Activated CD8-positive, alpha-beta memory T cell treated with anti-CD3 and anti-CD28 coated beads, Interleukin-2, amount 50 U/mL, for 4 hours (primary cell): ENCODE measurements around the gene CERK.
"Not testable (repeated sequence)": the region's sequence is repeated elsewhere in the genome, so short reads cannot be mapped to it uniquely, and the experiment has no call there.

Source experiments
- DNase-seq: peaks from one replicate; pipeline ENCODE4 v3.0.0-alpha.2; 2020

The CERK gene

DNA sequence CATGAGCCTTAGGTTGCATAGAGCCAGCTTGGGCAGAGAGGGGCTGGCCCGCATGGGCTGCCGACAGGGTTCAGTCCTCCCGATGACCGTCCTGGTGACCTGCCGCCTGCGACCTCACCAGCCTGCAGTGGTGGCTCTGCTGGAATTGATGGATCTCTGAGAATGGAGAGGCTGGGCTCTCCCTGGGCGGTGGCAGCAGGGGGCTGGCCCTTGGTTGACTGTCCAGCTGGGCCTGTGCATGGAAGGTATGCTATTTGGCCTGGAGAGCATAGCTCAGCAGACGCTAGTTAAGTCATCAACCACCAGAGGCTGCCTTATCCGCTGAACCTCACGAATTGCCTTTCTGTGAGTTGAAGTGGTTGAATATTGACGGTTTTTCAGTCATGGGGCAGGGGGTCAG lies 98.2 kb downstream of the CERK start:
- no peak for DNase-seq

DNA sequence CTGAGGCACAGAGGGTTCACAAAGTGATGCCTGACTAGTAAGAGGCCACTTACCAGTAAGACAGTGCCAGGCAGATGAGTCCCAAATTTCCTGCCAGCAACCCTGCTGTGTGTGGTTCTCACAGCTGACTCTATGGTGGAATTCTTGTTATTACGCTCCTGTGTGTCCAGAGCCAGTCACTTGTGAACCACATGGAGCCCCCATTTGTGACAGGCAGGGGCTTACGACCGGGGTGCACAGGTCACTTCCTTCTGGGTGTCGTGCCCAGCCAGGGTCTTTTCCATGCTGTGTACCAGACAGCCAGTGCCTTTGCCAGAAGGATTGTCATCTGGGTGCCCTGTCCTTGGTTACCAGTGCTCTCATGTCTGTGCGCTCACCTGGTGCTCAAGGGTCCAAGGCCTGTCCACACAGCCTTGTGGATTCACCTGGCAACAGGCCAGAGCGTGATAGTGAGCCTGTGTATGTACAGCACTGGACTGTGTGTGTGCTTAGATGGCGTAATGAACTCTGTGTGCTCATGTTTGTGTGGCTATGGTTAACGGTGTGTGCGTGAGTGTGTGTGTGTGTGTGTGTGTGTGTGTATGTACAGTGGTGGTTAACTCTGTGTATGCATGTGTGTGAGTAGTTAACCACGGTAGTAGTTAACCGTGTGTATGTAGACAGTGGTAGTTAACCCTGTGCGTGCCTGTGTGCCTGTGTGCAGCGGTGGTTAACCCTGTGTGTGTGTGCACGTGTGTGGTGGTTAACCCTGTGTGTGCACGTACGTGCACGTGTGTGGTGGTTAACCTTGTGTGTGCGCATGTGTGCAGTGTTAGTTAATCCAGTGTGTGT lies 99.2 kb downstream of the CERK start:
- no peak for DNase-seq

DNA sequence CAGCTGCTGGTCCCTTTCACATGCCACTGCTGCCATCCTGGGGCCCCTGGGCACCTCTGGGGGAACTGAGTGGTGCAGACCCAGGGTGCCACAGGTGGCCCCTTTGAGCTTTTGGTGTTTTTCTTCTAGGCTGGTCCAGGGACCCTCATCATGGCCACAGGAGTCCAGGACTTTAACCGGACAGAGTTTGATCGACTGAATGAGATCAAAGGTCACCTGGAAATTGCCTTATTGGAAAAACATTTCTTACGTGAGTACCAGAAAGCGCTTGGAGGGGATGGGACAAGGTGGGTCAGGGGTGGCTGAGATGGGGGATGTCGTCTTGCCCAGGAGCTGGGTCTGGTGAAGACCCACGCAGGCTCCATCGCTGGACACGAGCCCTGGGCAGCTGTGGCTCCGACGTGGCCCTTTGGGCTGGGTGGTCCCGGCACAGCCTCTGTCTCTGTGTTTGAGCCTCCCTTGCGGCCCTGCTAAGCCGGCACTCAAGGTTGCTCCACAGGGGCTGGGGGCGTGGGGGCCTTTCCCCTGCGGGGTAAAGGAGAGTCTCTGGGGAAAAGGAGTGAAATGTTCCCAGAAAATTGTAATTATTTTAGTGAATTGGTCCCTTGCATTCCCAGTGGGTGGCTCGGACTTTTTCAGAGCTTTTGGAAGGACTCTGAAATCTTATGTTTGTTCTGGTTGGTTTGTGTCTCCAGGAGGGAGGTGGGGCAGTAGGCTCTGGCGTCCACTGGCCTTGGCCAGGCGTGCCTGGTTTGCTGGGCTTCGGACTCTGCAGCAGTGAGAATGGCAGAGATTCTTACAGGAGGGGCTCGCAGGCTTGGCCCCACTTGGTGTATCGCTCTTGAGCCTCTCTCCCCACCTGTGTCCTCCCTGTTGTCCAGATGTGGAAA lies 100.1 kb downstream of the CERK start:
- no peak for DNase-seq

DNA sequence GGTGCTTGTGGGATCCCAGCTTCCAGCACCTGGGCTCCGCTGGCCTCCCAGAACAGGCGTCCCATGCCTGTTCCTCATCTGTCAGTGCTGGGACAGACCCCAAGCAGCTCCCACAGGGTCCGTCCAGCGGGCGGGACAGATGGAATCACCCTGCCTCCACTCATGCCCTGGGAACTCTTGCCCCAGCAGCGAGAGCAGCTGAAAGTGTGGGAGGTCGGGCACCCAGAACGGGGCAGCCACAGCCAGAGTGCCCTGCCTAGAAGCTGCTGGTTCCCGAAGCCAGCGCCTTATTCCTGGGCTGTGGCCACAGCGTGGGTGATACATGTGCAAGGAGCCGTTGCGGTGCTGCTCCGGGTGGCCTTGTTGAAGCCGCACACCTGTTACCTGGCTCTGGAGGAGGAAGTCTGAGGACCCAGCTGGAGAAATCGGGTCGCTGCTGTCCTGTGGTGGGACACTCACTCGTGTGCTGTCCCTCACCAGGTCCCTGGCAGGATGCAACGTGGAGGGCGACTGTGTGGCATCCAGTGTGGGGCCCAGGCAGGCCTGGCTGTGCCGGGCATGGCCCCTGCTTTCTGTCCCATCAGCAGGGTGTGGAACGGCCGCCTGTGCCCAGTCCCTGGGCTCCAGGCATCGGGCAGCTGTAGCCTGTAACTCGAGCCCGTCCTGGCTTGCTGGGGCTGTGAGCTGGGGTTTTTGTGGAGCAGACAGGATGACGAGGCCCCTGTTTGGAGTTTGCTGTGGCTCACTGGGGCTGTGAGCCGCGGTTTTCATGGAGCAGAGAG lies 101.6 kb downstream of the CERK start:
- DNase-seq = no peak

DNA sequence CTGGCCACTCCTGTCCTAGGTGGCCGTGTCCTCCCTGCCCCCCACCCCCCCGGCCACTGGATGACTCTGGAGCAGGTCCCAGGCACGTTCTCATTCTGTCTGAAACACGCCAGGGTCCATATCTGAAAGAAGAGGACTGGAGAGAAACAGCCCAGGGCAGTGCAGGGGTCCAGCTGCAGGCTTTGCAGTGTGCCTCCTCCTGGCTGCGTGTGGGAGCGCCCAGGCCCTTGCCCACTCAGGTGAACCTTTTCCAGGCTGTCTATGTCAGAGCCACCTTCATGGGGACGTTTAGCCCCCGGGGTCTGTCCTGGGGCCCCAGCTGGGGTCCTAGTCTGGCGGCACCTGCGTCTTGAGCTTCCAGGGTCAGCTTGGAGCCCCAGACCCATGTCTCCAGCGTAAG lies 102.3 kb downstream of the CERK start:
- no peak for DNase-seq

DNA sequence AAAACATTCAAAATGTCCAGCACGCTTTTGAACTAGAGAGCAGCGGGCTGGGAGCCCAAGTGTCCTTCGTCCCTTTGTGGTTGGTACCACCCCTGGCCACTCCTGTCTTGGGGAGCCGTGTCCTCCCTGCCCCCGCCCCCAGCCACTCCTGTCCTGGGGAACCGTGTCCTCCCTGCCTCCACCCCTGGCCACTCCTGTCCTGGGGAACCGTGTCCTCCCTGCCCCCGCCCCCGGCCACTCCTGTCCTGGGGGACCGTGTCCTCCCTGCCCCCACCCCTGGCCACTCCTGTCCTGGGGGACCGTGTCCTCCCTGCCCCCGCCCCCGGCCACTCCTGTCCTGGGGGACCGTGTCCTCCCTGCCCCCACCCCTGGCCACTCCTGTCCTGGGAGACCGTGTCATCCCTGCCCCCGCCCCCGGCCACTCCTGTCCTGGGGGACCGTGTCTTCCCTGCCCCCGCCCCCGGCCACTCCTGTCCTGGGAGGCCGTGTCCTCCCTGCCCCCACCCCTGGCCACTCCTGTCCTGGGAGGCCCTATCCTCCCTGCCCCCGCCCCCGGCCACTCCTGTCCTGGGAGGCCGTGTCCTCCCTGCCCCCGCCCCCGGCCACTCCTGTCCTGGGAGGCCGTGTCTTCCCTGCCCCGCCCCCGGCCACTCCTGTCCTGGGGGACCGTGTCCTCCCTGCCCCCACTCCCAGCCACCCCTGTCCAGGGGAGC lies 102.9 kb downstream of the CERK start:
- not testable (repeated sequence) for DNase-seq
